LNCAP (cell line): ENCODE measurements around the gene RBM4.
A peak's percentile ranks its signal among the peaks of the same experiment; 100 is the strongest.

Source experiments
- CTCF ChIP-seq: fragments of 450-650 bp; IDR thresholded peaks from 2 replicates; pipeline ENCODE4 v1.5.1; 2017; ENCODE audit warnings: mild to moderate bottlenecking

RBM4 gene

GRCh38 chr11:66638177-66639065, at the start of gene RBM4:
Gene RBM4, plus strand, starts transcription at chr11:66638703. Its CDS starts 1,009 bp downstream, at chr11:66639712.
- no peak for TF ChIP-seq CTCF

- TF ChIP-seq CTCF, result no peak
These were observed 48.4 kb upstream of the RBM4 start for GRCh38 chr11:66589996-66590675.

- TF ChIP-seq CTCF, result no peak
These were observed 47.3 kb upstream of the RBM4 start for GRCh38 chr11:66591175-66591574.

- TF ChIP-seq CTCF, result peak; percentile 60
These were observed 45.8 kb upstream of the RBM4 start, which contains the start of the genes CCDC87 and CCS for GRCh38 chr11:66592457-66593302. Gene CCDC87, minus strand, starts transcription at chr11:66593063. Its CDS starts 48 bp downstream, at chr11:66593015. Gene CCS, plus strand, starts transcription at chr11:66593185. Its CDS starts 77 bp downstream, at chr11:66593262.

- TF ChIP-seq CTCF, result no peak
These were observed 45.2 kb upstream of the RBM4 start for GRCh38 chr11:66593303-66593635.

- no peak for TF ChIP-seq CTCF
These were observed 44.9 kb upstream of the RBM4 start for GRCh38 chr11:66593650-66594049.

- no peak for TF ChIP-seq CTCF
These were observed 43.1 kb upstream of the RBM4 start for GRCh38 chr11:66595245-66595904.
